Activated naive CD8-positive, alpha-beta T cell treated with anti-CD3 and anti-CD28 coated beads, Interleukin-2, amount 50 U/mL, for 24 hours (primary cell): ENCODE results near the gene RAP1GAP2.

Experiments used
- ATAC-seq: fragments of 150-1000 bp; cut with Tn5 transposase; one replicate; pipeline ENCODE4 v1.10.0; 2021
- DNase-seq: peaks from one replicate; pipeline ENCODE4 v3.0.0; 2021
- H3K27ac Mint-ChIP-seq: one replicate; pipeline ENCODE4 v1.8.0; 2021; ENCODE audit warnings: mild to moderate bottlenecking, mixed read lengths
- H3K27me3 Mint-ChIP-seq: one replicate; pipeline ENCODE4 v1.8.0; 2021; ENCODE audit warnings: mixed read lengths
- H3K36me3 Mint-ChIP-seq: one replicate; pipeline ENCODE4 v1.8.0; 2021; ENCODE audit warnings: low read depth, mixed read lengths
- H3K4me1 Mint-ChIP-seq: one replicate; pipeline ENCODE4 v1.8.0; 2021; ENCODE audit warnings: mixed read lengths
- H3K4me3 Mint-ChIP-seq: one replicate; pipeline ENCODE4 v1.8.0; 2021; ENCODE audit warnings: mild to moderate bottlenecking, moderate library complexity, mixed read lengths
- H3K9me3 Mint-ChIP-seq: one replicate; pipeline ENCODE4 v1.8.0; 2021; ENCODE audit warnings: mixed read lengths

RAP1GAP2 gene

GRCh38 chr17:2964028-2964356 is 167.8 kb downstream of the RAP1GAP2 start:
- Mint-ChIP-seq H3K27ac (no peak overlapping the region), H3K9me3 (no peaks in the 10 kb centered on the region), H3K36me3 (no peaks in the 10 kb centered on the region), H3K27me3 (no peaks in the 10 kb centered on the region), H3K4me3 (no peak overlapping the region), H3K4me1 (no peaks in the 10 kb centered on the region)
- ATAC-seq = no peak
- no peak for DNase-seq

DNA sequence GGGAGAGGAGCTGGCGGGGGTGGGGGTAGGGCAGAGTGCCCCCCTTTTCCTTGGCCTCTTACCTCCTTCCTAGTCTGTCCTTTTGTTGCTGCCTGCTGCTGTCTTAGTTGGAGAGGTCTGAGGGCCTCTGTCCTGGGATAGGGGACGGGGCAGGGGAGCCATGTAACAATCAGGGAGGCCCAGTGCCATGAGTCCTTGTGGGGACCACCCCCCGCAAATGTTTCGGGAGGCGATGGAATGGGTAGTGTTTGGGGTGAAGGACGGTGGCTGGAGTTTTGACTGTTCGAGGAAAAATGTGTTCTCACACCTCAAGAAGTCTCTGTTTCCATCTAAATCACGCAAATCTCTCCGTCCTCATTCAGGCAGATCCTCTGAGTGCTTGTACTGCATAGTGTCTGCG is 168.1 kb downstream of the RAP1GAP2 start:
- Mint-ChIP-seq H3K4me1 (no peaks in the 10 kb centered on the region), H3K36me3 (no peaks in the 10 kb centered on the region), H3K4me3 (no peak overlapping the region), H3K27ac (no peak overlapping the region), H3K27me3 (no peaks in the 10 kb centered on the region), H3K9me3 (no peaks in the 10 kb centered on the region)
- ATAC-seq (no peak), DNase-seq (no peak)

DNA sequence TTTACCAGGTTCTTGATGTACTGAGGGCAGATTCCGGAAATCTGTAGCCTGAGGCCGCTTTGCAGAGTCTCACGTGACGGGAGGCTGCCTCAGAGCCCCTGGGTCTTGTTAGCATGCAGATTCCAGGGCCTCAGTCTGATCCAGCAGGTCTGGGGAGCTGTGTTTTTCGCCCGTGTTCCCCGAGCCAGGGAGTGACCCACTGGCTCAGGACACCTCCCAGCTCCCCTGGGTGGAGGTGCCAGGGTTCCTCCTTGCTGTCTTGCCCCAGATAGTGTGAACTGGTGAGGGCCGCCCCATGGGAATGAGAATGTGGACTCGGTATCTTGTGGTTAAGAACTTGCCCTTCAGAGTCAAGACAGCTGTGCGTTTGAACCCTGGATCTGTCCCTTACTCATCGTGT is 168.6 kb downstream of the RAP1GAP2 start:
- H3K4me3 Mint-ChIP-seq = no peak overlapping the region
- no peak for ATAC-seq
- no peak for DNase-seq
- H3K36me3 Mint-ChIP-seq = no peaks in the 10 kb centered on the region
- H3K4me1 Mint-ChIP-seq = no peaks in the 10 kb centered on the region
- no peak overlapping the region for H3K27ac Mint-ChIP-seq
- H3K27me3 Mint-ChIP-seq = no peaks in the 10 kb centered on the region
- no peaks in the 10 kb centered on the region for H3K9me3 Mint-ChIP-seq

GRCh38 chr17:2965621-2966595 is 169.7 kb downstream of the RAP1GAP2 start:
- Mint-ChIP-seq H3K36me3 (no peaks in the 10 kb centered on the region), H3K4me3 (no peak overlapping the region), H3K9me3 (no peaks in the 10 kb centered on the region), H3K27ac (no peak overlapping the region), H3K4me1 (no peaks in the 10 kb centered on the region), H3K27me3 (no peaks in the 10 kb centered on the region)
- ATAC-seq (no peak), DNase-seq (no peak)

DNA sequence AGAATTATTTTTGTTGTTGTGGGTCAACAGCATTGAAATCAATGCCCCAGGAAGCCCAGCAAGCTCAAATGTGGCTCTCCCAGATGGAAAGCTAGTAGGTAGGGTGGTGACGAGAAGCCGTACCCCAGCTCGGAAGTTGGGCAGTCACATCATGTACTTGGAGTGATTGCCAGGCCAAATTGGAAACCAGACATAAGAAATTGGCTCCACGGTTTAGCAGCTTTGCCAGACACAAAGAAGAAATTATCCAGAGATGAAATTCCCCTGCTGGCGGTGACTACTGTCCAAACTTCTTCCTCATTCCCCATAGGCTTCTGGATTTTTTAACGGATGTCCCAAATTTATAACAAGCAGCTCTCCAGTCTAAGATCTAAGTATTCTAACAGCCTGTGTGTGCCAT is 171.3 kb downstream of the RAP1GAP2 start:
- Mint-ChIP-seq H3K36me3 (no peaks in the 10 kb centered on the region), H3K9me3 (no peaks in the 10 kb centered on the region), H3K4me1 (no peaks in the 10 kb centered on the region), H3K27ac (no peak overlapping the region), H3K27me3 (no peaks in the 10 kb centered on the region), H3K4me3 (no peak overlapping the region)
- DNase-seq (no peak), ATAC-seq (no peak)

DNA sequence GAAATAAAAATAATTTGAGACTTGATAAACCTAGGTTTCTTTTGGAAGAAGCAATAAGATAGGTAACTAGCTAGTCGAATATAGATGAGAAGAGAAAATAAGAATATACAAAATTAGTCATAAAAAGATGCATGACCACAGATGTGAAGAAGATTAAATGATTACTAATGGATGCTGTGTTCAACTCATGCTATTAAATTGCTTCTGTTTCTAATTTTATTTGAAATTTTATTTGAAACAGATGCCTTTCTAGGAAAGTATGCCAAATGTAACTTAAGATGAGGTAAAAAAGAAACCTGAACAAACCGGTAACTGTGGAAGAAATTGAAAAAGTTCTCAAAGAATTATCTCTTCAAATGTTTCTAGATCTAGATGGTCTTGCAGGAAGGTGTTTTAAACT is 175.6 kb downstream of the RAP1GAP2 start:
- H3K36me3 Mint-ChIP-seq = peaks cover 2% of the 10 kb centered on the region
- no peaks in the 10 kb centered on the region for H3K27me3 Mint-ChIP-seq
- no peaks in the 10 kb centered on the region for H3K4me1 Mint-ChIP-seq
- no peaks in the 10 kb centered on the region for H3K9me3 Mint-ChIP-seq
- ATAC-seq = no peak
- H3K4me3 Mint-ChIP-seq = no peak overlapping the region
- H3K27ac Mint-ChIP-seq = no peak overlapping the region
- no peak for DNase-seq

- no peak overlapping the region for H3K27ac Mint-ChIP-seq
- no peaks in the 10 kb centered on the region for H3K4me1 Mint-ChIP-seq
- H3K27me3 Mint-ChIP-seq = no peaks in the 10 kb centered on the region
- H3K4me3 Mint-ChIP-seq = no peak overlapping the region
- peaks cover 2% of the 10 kb centered on the region for H3K36me3 Mint-ChIP-seq
- H3K9me3 Mint-ChIP-seq = no peaks in the 10 kb centered on the region
- ATAC-seq (no peak), DNase-seq (no peak)
These were observed 176.5 kb downstream of the RAP1GAP2 start for GRCh38 chr17:2972749-2973148.

- H3K4me3 Mint-ChIP-seq = no peak overlapping the region
- no peak for ATAC-seq
- no peaks in the 10 kb centered on the region for H3K27me3 Mint-ChIP-seq
- no peak overlapping the region for H3K27ac Mint-ChIP-seq
- H3K36me3 Mint-ChIP-seq = peaks cover 2% of the 10 kb centered on the region
- H3K4me1 Mint-ChIP-seq = no peaks in the 10 kb centered on the region
- no peaks in the 10 kb centered on the region for H3K9me3 Mint-ChIP-seq
- DNase-seq = no peak
These were observed 178.1 kb downstream of the RAP1GAP2 start for GRCh38 chr17:2974347-2974746.

GRCh38 chr17:2975469-2975958 is 179.3 kb downstream of the RAP1GAP2 start:
- H3K9me3 Mint-ChIP-seq = no peaks in the 10 kb centered on the region
- H3K27ac Mint-ChIP-seq = no peak overlapping the region

DNA sequence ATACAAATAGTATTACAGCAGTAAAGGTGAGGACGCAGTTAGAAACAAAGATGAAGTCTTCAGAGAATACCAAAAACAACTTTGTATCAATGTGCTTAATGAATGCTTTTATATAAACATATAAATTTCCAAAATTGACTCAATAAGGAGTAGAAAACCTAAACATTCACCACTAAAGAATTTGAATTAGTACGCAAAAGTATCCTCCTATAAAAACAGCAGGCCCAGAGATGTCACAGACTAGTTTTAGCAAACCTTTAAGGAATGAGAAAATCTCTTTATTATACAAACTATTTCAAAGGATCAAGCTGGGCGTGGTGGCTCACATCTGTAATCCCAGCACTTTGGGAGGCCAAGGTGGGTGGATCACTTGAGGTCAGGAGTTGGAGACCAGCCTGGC is 180.9 kb downstream of the RAP1GAP2 start:
- Mint-ChIP-seq H3K27me3 (no peaks in the 10 kb centered on the region), H3K27ac (no peak overlapping the region), H3K4me3 (no peak overlapping the region), H3K9me3 (no peaks in the 10 kb centered on the region), H3K4me1 (no peaks in the 10 kb centered on the region), H3K36me3 (peaks cover 2% of the 10 kb centered on the region)
- ATAC-seq = no peak
- no peak for DNase-seq

More at GRCh38 chr17:2975469-2975958, 179.3 kb downstream of the RAP1GAP2 start:
- H3K4me3 Mint-ChIP-seq = no peak overlapping the region
- ATAC-seq (no peak), DNase-seq (no peak)
- peaks cover 2% of the 10 kb centered on the region for H3K36me3 Mint-ChIP-seq
- H3K4me1 Mint-ChIP-seq = no peaks in the 10 kb centered on the region
- no peaks in the 10 kb centered on the region for H3K27me3 Mint-ChIP-seq

DNA sequence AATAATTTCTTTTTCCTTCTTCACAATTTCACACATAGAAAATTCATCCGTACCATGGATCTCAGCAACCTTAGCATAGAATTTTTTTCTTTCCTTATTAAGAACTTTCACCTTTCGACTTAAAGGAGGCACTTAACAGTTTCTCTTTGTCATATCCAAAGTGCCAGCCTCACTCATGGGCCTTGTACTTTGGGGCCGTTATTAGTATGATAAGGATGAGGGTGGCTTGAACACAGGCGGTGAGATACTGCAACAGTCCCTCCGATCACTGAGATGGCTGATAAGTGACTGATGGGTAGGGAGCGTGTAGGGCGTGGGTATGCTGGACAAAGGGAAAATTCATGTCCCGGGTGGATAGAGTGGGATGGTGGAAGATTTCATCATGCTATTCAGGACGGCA is 181.9 kb downstream of the RAP1GAP2 start:
- Mint-ChIP-seq H3K27me3 (no peaks in the 10 kb centered on the region), H3K36me3 (no peaks in the 10 kb centered on the region), H3K9me3 (no peaks in the 10 kb centered on the region), H3K4me3 (no peak overlapping the region), H3K4me1 (no peaks in the 10 kb centered on the region), H3K27ac (no peak overlapping the region)
- no peak for ATAC-seq
- DNase-seq = no peak

DNA sequence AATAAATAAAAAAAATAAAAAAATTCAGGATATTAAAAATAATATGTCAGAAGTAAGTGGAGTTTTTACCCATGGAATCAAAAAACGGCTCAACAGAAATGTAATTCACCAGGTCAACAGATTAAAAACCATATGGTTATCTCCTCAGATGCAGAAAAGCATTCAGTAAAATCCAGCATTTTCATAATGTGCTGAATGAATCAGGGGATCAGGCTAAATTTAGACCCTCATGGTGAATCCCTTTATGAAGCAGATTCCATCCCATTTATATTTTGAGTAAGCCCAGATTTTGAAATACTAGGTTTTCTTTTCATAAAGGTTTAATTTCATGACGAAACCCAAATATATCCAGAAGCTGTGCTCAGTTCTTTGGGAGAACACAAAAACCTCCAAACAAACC is 182.8 kb downstream of the RAP1GAP2 start:
- Mint-ChIP-seq H3K27ac (no peak overlapping the region), H3K36me3 (no peaks in the 10 kb centered on the region), H3K4me3 (no peak overlapping the region), H3K27me3 (no peaks in the 10 kb centered on the region), H3K9me3 (no peaks in the 10 kb centered on the region), H3K4me1 (no peaks in the 10 kb centered on the region)
- DNase-seq (no peak), ATAC-seq (no peak)

GRCh38 chr17:2980211-2980903 is 184.1 kb downstream of the RAP1GAP2 start:
- Mint-ChIP-seq H3K4me1 (no peaks in the 10 kb centered on the region), H3K4me3 (no peak overlapping the region), H3K27me3 (no peaks in the 10 kb centered on the region), H3K9me3 (no peaks in the 10 kb centered on the region), H3K36me3 (no peaks in the 10 kb centered on the region), H3K27ac (no peak overlapping the region)
- DNase-seq = no peak
- no peak for ATAC-seq

DNA sequence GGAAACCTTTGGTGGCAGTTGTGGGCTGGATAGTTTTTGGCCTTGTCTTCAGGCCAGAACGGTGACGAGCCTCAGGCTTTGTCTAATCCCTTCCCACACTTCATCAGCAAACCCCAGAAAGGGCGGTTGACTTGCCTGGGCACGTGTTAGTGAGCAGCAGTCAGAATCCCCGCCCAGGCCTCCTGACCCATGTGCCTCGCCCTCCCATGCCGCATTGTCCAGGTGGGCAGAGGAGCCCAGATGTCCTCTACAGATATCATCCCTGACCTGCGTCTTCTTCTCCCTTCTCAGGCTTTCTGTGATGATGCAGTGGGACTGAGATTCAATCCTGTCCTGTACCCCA is 184.6 kb downstream of the RAP1GAP2 start:
- H3K27me3 Mint-ChIP-seq = no peaks in the 10 kb centered on the region
- DNase-seq (no peak), ATAC-seq (no peak)
- H3K4me1 Mint-ChIP-seq = no peaks in the 10 kb centered on the region
- no peak overlapping the region for H3K27ac Mint-ChIP-seq
- peaks cover 1% of the 10 kb centered on the region for H3K36me3 Mint-ChIP-seq
- no peaks in the 10 kb centered on the region for H3K9me3 Mint-ChIP-seq
- H3K4me3 Mint-ChIP-seq = no peak overlapping the region

DNA sequence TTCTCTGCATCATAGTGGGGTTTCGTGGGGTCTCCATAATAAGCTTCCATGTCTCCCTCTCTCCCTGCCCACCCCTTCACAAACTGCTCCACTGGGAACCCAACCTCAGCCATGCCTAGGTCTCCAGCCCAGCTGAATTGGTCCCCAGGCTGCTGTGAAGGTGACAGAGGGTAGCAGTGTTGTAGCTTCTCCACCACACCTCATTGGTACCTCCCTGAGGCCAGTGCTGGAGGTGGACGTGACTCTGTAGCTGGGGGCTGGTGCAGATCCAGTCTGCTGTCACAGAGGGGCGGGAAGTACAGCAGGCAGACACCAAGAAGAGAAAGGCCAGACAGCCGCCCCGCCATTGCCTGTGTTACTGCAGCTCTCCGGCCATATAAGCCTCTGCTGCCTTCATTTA is 185.1 kb downstream of the RAP1GAP2 start:
- Mint-ChIP-seq H3K27ac (no peak overlapping the region), H3K4me1 (no peaks in the 10 kb centered on the region), H3K4me3 (no peak overlapping the region), H3K27me3 (no peaks in the 10 kb centered on the region), H3K36me3 (peaks cover 1% of the 10 kb centered on the region), H3K9me3 (no peaks in the 10 kb centered on the region)
- DNase-seq (no peak), ATAC-seq (no peak)
